Posterior cingulate gyrus (tissue), 11 donors: ENCODE data around the gene DNAH8.
"Not testable (repeated sequence)": the region's sequence is repeated elsewhere in the genome, so short reads cannot be mapped to it uniquely, and the experiment has no call there.

Experiments used
- DNase-seq, 10 donors: peaks; one replicate each; pipeline versions ENCODE4 v3.0.0 to v3.0.0-alpha.2; 2020 to 2021; ENCODE audit warnings: mixed read lengths in 3 of 10
- intact Hi-C: fragments of 100-400 bp; cut with DNase I; formaldehyde crosslinking; loops from one replicate; pipeline ENCODE4 v1.15.1; 2023

The DNAH8 gene

GRCh38 chr6:38867726-38868125 lies 152.6 kb downstream of the DNAH8 start:
- intact Hi-C loops: no loop called here
- no peak for DNase-seq

GRCh38 chr6:38871741-38872568 lies 156.8 kb downstream of the DNAH8 start:
- intact Hi-C loops: loop anchor here (2.0 kb wide), 1 partner anchor 439 kb away; no protein-coding TSS in a partner anchor

GRCh38 chr6:38873001-38873400 lies 157.9 kb downstream of the DNAH8 start:
- intact Hi-C loops: no loop called here
- no peak for DNase-seq

More at GRCh38 chr6:38871741-38872568, 156.8 kb downstream of the DNAH8 start:
- DNase-seq: peak in 7 of 10 donors; percentile 22 to 86 (median 53)

DNA sequence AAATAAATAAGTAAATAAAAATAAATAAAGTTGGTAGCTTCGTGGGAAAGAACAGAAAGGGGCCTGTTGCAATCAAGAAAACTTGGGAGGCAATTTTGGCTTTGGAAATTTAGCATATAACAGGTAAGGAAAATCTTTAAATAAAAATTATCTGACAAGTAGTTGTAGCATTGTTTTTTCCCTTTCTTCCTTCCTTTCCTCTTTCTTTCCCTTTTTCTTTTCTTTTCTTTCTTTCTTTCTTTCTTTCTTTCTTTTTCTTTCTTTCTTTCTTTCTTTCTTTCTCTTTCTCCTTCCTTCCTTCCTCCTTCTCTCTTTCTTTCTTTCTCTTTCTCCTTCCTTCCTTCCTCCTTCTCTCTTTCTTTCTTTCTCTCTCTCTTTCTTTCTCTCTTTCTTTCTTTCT lies 158.7 kb downstream of the DNAH8 start:
- DNase-seq, intact Hi-C loops: not testable (repeated sequence)

DNA sequence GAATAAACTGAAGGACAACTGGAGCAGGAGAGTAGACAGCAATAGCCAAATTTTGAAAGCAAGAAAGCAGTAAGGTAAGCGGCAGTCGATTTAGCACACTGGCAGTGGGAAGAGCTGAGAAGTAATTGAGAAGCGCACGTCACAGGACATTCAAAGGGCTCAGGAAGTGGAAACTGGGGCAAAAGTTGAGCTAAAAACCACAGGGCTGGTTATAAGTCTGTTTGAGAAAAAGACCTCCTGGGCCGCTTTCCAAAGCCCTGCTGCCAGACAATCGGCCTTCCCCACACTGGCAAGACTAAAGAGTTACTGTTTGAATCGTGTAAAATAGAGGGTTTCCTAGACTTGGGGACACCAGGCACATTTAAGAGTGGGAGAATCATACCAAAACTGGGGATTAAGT lies 161.4 kb downstream of the DNAH8 start:
- peak in 5 of 10 donors; percentile 12 to 76 (median 28) for DNase-seq
- intact Hi-C loops: no loop called here

GRCh38 chr6:38877721-38878120 lies 162.6 kb downstream of the DNAH8 start:
- intact Hi-C loops: no loop called here
- DNase-seq: no peak

GRCh38 chr6:38882157-38882556 lies 167.0 kb downstream of the DNAH8 start:
- intact Hi-C loops: no loop called here
- no peak for DNase-seq

- DNase-seq: no peak
- intact Hi-C loops: no loop called here
Measured at GRCh38 chr6:38897507-38897906, 182.4 kb downstream of the DNAH8 start.

- DNase-seq: no peak
- intact Hi-C loops: no loop called here
Measured at GRCh38 chr6:38901802-38902522, 186.9 kb downstream of the DNAH8 start.

- no peak for DNase-seq
- intact Hi-C loops: no loop called here
Measured at GRCh38 chr6:38906582-38906981, 191.5 kb downstream of the DNAH8 start.

DNA sequence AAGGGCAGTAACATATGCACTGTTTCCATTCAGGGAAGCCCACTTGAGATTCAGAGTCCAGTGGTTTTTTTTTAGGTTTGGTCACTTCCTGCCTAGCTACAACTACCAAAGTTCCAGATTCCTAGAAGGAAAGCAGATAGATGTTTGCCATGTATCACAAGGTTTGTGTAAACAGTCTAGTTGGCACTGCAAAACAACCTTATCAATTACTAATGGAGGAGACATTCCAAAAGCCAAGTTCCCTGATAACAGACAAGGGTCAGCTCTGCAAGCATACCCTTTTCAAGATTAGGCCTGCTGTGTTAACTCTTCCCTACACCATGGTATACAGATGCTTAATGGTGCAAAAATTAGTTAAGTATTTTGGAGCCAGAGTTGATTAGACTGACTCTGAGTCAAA lies 192.2 kb downstream of the DNAH8 start:
- intact Hi-C loops: no loop called here
- no peak for DNase-seq

DNA sequence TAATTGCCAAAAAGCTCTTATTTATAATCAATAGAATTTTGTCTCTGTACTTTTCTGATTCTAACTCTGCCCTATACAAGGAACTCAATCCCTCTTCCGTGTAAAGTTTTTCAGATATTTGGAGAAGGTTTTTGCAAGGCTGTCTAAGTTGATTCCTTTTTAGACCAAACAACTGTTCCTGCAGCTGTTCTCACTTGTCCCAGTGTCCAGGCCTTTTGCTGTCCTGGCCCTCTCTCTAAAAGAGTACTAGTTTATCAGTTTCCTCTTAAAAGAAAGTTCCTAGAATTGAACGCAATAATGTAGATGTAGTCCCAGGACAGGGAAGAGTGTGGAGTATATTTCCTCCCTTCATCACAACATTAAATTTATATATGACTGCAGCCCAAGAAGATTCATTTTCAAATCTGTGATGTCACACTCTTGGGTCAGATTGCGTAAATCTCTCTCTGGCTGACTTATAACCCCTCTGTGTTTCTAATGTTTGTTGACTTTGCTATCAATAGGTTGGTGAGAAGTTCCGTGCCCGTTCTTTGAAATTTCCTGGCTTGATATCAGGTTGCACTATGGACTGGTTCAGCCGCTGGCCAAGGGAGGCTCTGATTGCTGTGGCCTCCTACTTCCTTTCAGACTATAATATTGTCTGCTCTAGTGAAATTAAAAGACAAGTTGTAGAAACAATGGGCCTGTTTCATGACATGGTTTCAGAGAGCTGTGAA lies 194.1 kb downstream of the DNAH8 start:
- DNase-seq: no peak
- intact Hi-C loops: no loop called here

DNA sequence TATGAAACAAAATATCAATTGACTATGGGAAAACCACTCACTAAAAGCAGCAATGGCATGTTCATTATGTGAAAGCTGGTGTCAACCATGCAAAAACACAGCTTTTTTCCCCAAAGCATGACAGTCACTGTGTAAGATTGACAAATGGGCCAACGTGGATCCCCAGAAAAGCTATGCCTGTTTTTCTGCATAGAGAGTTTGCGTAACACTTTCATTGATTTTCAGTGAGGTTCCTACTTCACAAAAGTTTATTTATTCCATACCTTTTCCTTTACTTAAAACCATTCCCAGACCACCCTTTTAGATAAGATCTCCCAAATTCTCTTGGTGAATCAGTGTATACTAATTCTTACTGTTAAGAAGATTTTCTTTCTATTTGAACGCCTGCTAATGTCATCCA lies 195.1 kb downstream of the DNAH8 start:
- DNase-seq: no peak
- intact Hi-C loops: no loop called here

- intact Hi-C loops: no loop called here
- DNase-seq: no peak
Measured at GRCh38 chr6:38912378-38912777, 197.3 kb downstream of the DNAH8 start.

DNA sequence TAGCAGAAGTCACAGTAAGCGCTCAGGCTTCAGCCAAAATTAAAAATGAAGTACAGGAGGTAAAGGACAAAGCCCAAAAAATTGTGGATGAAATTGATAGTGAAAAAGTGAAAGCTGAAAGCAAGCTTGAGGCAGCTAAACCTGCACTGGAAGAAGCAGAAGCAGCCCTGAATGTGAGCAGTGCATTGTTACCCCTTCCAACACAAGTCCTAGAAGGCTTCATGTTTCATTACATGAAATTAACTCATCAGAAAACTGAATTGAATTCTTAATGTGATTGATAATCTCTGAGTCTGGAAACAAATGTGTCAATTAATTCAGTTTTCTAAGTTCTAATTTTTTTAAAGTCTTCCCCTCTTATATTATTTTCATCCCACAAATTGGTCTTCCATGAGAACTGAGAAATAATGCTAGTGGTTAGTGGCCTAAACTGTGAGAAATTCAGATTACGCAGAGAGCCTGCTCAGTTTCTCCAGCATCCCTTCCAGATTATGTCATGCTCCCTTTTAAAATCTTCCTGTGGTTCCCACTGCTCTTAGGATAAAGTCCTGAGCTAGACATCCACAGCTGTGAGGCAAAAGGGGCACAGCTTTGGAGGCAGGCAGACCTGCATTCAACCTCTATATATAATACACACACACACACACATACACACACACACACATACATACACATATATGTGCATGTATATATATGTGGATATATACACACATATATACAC lies 200.3 kb downstream of the DNAH8 start:
- intact Hi-C loops: no loop called here

GRCh38 chr6:38921540-38921939 lies 206.4 kb downstream of the DNAH8 start:
- DNase-seq, intact Hi-C loops: not testable (repeated sequence)

More for the DNA sequence above, 200.3 kb downstream of the DNAH8 start:
- DNase-seq: no peak

DNA sequence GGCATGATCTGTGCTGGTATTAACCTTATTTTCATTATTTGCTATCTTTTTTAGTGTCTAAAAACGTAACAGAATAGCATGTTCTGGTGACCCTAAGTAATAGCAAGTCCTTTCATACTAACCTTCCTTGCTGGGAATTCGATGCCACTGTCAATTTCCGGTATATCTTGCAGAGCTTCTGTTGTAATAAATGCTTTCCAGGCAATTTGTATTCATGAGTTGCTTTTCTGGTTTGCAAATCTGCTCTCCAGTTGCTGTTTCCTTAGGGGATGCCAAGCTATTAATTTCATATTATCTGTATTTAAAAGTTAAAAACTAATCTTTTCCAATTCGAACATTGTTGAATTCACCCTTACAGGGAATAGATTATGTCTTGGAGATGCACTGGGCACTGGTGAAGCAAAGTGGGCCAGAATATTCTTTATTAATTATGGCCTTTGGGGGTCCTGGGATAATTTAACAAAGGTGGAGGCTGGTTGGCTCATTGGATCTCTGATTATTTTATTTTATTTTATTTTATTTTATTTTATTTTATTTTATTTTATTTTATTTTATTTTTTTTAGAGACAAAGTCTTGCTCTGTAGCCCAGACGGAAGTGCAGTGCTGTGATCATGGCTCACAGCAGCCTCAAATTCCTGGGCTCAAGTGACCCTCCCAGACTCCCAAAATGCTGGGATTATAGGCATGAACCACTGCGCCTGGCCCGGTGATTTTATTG lies 209.8 kb downstream of the DNAH8 start:
- DNase-seq: no peak
- intact Hi-C loops: no loop called here

DNA sequence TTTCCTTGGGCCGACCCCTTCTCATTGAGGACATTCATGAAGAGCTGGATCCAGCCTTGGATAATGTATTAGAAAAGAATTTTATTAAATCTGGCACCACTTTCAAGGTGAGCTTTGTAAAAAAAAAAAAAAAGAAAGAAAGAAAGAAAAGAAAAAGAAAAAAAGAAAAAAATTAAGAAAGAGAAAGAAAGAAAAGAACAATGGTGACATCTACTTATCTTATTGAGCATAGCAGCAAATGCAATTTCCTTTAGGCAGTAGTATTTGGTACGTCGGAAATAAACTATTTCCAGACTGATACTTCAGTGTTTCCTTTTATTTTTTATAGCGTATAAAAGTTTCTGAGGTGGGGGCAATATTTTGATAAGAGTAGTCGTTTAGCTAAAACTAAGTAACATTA lies 214.4 kb downstream of the DNAH8 start:
- intact Hi-C loops: no loop called here
- DNase-seq: no peak

GRCh38 chr6:38933426-38933825 lies 218.3 kb downstream of the DNAH8 start:
- intact Hi-C loops: no loop called here
- no peak for DNase-seq

DNA sequence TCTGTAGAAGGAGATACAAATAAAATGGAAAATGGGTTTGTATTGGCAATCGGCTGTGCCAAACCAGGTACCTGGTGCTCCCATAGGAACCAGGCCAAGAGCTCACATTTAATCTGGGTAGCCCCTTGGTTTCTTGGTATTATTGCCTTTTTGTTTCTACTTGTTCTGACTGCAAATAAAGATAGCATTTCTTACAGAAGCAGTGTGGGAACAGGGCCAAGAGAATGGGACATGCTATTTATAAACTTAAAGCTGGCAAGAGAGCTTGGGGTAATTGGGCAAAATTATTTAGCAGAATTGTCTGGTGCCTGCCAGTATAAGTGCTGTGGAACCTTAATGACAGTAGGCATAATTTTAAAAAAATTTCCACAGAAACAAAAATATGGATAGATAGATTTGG lies 219.9 kb downstream of the DNAH8 start:
- DNase-seq: no peak
- intact Hi-C loops: no loop called here
